ENCODE data around the gene VWA5A.

VWA5A gene

DNA sequence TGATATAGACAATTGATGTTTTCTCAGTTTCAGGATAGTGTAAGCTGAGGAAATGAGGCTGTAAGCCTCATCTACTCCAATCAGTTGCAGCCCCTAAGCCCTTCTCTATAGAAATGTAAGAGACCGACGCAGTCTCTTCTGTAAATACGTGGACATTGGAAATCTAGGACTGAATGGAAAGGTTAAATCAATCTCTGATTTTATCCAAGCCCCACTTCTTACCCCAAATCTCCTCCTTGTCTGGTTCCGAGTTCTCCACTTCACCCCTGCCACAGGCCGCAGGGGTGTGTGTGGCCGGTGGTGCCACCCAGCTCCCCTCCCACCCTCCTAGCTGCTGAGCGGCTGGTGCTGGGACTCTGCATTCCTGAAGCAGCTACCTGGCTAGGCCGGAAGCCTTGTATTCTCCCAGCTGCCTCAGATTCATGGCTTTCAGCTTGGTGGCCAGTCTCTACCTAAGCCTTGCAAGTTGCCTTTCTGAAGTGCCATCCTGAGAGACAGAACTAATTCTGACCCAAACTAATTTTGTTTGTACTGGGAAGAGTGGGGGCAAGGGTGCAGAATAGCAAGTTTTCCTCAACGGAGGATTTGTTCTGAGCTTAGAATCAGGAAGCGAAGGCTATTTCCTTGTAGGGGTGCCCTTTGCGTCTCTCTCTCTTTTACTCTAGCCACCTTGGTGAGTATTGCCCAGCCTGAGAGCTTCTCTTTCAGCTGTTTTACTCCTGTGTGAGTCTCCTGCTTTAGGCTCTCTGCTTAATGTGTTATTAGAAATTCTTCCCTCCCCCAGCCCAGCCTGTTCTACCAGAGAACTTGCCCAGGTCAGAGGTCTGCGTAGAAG is 749 bp downstream of the VWA5A start:
- Histone ChIP-seq H3K14ac (ENCODE audit: low read length) (peak overlapping the region; percentile 18), H3K9ac (ENCODE audit: low read length) (no peak overlapping the region), H3K79me1 (ENCODE audit: low read length) (no peaks in the 10 kb centered on the region), H3K4me1 (ENCODE audit: control insufficient read depth in 1 of 2, insufficient read depth in 2 of 2, low read length in 2 of 2) (peaks cover 5 to 9% of the 10 kb centered on the region in 2 experiments), H4K91ac (ENCODE audit: low read depth, low read length) (no peak overlapping the region), H4K12ac (ENCODE audit: low read depth, low read length) (no peak overlapping the region), H3K4ac (ENCODE audit: low read depth, low read length) (no peak overlapping the region), H3K23ac (ENCODE audit: low read length) (no peak overlapping the region), H2AK5ac (ENCODE audit: low read length) (no peak overlapping the region), H2BK120ac (ENCODE audit: insufficient read depth, low read length, poor library complexity) (no peak overlapping the region), H2BK5ac (ENCODE audit: low read depth, low read length, poor library complexity) (peak overlapping the region; percentile 37), H3K9me3 (ENCODE audit: insufficient read depth, low read depth, low read length) (no peaks in the 10 kb centered on the region), H2AFZ (ENCODE audit: insufficient read depth, low read length, poor library complexity) (no peak overlapping the region), H3K79me2 (ENCODE audit: control insufficient read depth, insufficient read depth, low read length, poor library complexity) (no peaks in the 10 kb centered on the region), H3K27me3 (ENCODE audit: insufficient read depth, low read length) (no peaks in the 10 kb centered on the region), H3K27ac (ENCODE audit: low read depth, low read length) (peak overlapping the region; percentile 1), H4K8ac (ENCODE audit: low read depth, low read length) (peak overlapping the region; percentile 34), H3K36me3 (ENCODE audit: control insufficient read depth in 1 of 2, insufficient read depth in 2 of 2, low read length in 2 of 2) (peaks cover 5 to 15% of the 10 kb centered on the region in 2 experiments), H3K4me3 (ENCODE audit: low read depth, low read length) (no peak overlapping the region), H2BK12ac (ENCODE audit: low read length) (no peak overlapping the region), H3K18ac (ENCODE audit: low read length) (no peak overlapping the region), H3K4me2 (ENCODE audit: low read length) (peak overlapping the region; percentile 87)
- no CpG with 5 or more reads among the region's 12 CpGs for WGBS (ENCODE audit: extremely low coverage, insufficient coverage, insufficient read length)
- DNase-seq: peak; percentile 7 to 29

DNA sequence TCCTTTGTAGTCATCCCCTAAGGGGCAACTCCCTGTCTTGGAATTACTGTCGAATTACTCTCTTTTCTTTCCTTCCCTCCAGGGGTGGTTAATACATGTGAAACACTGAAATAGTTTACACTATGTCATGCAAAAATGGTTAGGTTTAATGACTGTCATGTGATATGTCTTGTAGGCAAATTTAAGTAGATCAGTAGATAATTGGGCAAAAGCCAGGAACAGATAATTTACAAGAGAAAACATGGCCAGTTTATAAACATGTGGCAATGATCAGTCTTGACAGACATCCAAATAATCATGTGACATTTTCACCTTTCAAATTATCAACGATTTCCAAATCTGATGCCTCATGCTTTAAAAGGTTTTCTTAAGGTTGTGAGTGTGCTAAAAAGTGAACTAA is 3.9 kb downstream of the VWA5A start:
- H2AFZ ChIP-seq (ENCODE audit: insufficient read depth, low read length, poor library complexity): no peak overlapping the region
- no peak overlapping the region for H4K12ac ChIP-seq (ENCODE audit: low read depth, low read length)
- H2BK120ac ChIP-seq (ENCODE audit: insufficient read depth, low read length, poor library complexity): no peak overlapping the region
- peaks cover 5 to 9% of the 10 kb centered on the region in 2 experiments for H3K4me1 ChIP-seq (ENCODE audit: control insufficient read depth in 1 of 2, insufficient read depth in 2 of 2, low read length in 2 of 2)
- no peaks in the 10 kb centered on the region for H3K27me3 ChIP-seq (ENCODE audit: insufficient read depth, low read length)
- H2AK5ac ChIP-seq (ENCODE audit: low read length): no peak overlapping the region
- no peak overlapping the region for H3K4ac ChIP-seq (ENCODE audit: low read depth, low read length)
- no peak overlapping the region for H2BK5ac ChIP-seq (ENCODE audit: low read depth, low read length, poor library complexity)
- no peak overlapping the region for H3K14ac ChIP-seq (ENCODE audit: low read length)
- no peak for DNase-seq
- H3K79me1 ChIP-seq (ENCODE audit: low read length): no peaks in the 10 kb centered on the region
- no peaks in the 10 kb centered on the region for H3K9me3 ChIP-seq (ENCODE audit: insufficient read depth, low read depth, low read length)
- no peak overlapping the region for H3K4me2 ChIP-seq (ENCODE audit: low read length)
- H4K91ac ChIP-seq (ENCODE audit: low read depth, low read length): no peak overlapping the region
- H3K36me3 ChIP-seq (ENCODE audit: control insufficient read depth in 1 of 2, insufficient read depth in 2 of 2, low read length in 2 of 2): peaks cover 5 to 19% of the 10 kb centered on the region in 2 experiments
- no peak overlapping the region for H4K8ac ChIP-seq (ENCODE audit: low read depth, low read length)
- no peak overlapping the region for H3K23ac ChIP-seq (ENCODE audit: low read length)
- no peak overlapping the region for H3K9ac ChIP-seq (ENCODE audit: low read length)
- no peak overlapping the region for H3K27ac ChIP-seq (ENCODE audit: low read depth, low read length)
- no peak overlapping the region for H3K4me3 ChIP-seq (ENCODE audit: low read depth, low read length)
- no peaks in the 10 kb centered on the region for H3K79me2 ChIP-seq (ENCODE audit: control insufficient read depth, insufficient read depth, low read length, poor library complexity)
- H3K18ac ChIP-seq (ENCODE audit: low read length): no peak overlapping the region
- no peak overlapping the region for H2BK12ac ChIP-seq (ENCODE audit: low read length)
- no CpG with 5 or more reads among the region's 2 CpGs for WGBS (ENCODE audit: extremely low coverage, insufficient coverage, insufficient read length)

DNA sequence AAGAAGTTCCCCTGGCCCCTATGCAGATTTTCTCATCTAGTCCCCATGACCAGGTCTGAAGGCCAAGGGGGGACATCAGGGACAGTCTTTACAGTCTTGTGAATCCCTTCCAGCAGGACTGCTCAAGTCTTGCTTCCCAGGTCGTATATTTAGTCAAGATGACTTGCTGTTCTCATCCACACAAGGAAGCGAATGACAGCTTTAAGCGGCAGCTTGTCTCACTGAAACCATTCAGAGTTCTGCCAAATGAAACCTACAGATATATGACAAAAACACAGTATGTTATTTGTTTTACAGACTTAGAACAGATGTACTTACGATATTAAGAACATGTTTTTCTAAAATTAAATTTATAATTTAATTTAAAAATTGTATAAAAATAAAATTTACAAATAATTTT is 5.6 kb downstream of the VWA5A start:
- H4K8ac ChIP-seq (ENCODE audit: low read depth, low read length): no peak overlapping the region
- H3K9me3 ChIP-seq (ENCODE audit: insufficient read depth, low read depth, low read length): no peaks in the 10 kb centered on the region
- no peak overlapping the region for H3K4me2 ChIP-seq (ENCODE audit: low read length)
- peaks cover 5 to 6% of the 10 kb centered on the region in 2 experiments for H3K4me1 ChIP-seq (ENCODE audit: control insufficient read depth in 1 of 2, insufficient read depth in 2 of 2, low read length in 2 of 2)
- H4K12ac ChIP-seq (ENCODE audit: low read depth, low read length): no peak overlapping the region
- no peak overlapping the region for H2BK5ac ChIP-seq (ENCODE audit: low read depth, low read length, poor library complexity)
- no peaks in the 10 kb centered on the region for H3K27me3 ChIP-seq (ENCODE audit: insufficient read depth, low read length)
- DNase-seq: no peak
- no peak overlapping the region for H2BK120ac ChIP-seq (ENCODE audit: insufficient read depth, low read length, poor library complexity)
- no peak overlapping the region for H3K23ac ChIP-seq (ENCODE audit: low read length)
- H2AFZ ChIP-seq (ENCODE audit: insufficient read depth, low read length, poor library complexity): no peak overlapping the region
- H2AK5ac ChIP-seq (ENCODE audit: low read length): no peak overlapping the region
- H2BK12ac ChIP-seq (ENCODE audit: low read length): no peak overlapping the region
- H3K79me1 ChIP-seq (ENCODE audit: low read length): no peaks in the 10 kb centered on the region
- H3K14ac ChIP-seq (ENCODE audit: low read length): no peak overlapping the region
- no peak overlapping the region for H3K27ac ChIP-seq (ENCODE audit: low read depth, low read length)
- no peak overlapping the region for H3K18ac ChIP-seq (ENCODE audit: low read length)
- no peak overlapping the region for H3K9ac ChIP-seq (ENCODE audit: low read length)
- H4K91ac ChIP-seq (ENCODE audit: low read depth, low read length): no peak overlapping the region
- no peaks in the 10 kb centered on the region for H3K79me2 ChIP-seq (ENCODE audit: control insufficient read depth, insufficient read depth, low read length, poor library complexity)
- no peak overlapping the region for H3K4me3 ChIP-seq (ENCODE audit: low read depth, low read length)
- peaks cover 6 to 20% of the 10 kb centered on the region in 2 experiments for H3K36me3 ChIP-seq (ENCODE audit: control insufficient read depth in 1 of 2, insufficient read depth in 2 of 2, low read length in 2 of 2)
- no peak overlapping the region for H3K4ac ChIP-seq (ENCODE audit: low read depth, low read length)
- WGBS (ENCODE audit: extremely low coverage, insufficient coverage, insufficient read length): no CpG with 5 or more reads among the region's 4 CpGs

DNA sequence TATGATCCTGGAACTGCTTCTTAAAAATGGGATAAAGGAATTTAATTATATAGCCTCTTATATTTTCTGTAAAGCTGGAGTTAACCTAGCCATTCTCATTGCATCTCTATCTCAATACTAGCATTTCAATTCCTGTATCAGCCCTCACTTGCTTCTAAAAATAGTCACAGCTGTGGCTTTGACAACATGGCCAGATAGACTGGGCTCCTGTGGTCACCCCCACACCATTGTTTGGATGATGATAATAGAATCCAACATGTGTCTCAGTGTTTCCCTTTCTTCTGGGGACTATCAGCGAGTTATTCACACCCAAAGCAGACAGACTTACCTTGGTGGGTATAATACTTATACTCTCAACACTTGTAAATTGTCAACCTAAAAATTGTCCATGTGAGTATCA is 6.9 kb downstream of the VWA5A start:
- H2BK12ac ChIP-seq (ENCODE audit: low read length): no peak overlapping the region
- H3K79me1 ChIP-seq (ENCODE audit: low read length): no peaks in the 10 kb centered on the region
- H3K23ac ChIP-seq (ENCODE audit: low read length): no peak overlapping the region
- H3K4me1 ChIP-seq (ENCODE audit: control insufficient read depth in 1 of 2, insufficient read depth in 2 of 2, low read length in 2 of 2): no peaks in the 10 kb centered on the region
- H3K18ac ChIP-seq (ENCODE audit: low read length): no peak overlapping the region
- no peak overlapping the region for H2BK5ac ChIP-seq (ENCODE audit: low read depth, low read length, poor library complexity)
- no peak overlapping the region for H3K4me3 ChIP-seq (ENCODE audit: low read depth, low read length)
- no peak overlapping the region for H3K27ac ChIP-seq (ENCODE audit: low read depth, low read length)
- no peak overlapping the region for H4K8ac ChIP-seq (ENCODE audit: low read depth, low read length)
- H3K79me2 ChIP-seq (ENCODE audit: control insufficient read depth, insufficient read depth, low read length, poor library complexity): no peaks in the 10 kb centered on the region
- DNase-seq: no peak
- no peak overlapping the region for H3K9ac ChIP-seq (ENCODE audit: low read length)
- WGBS (ENCODE audit: extremely low coverage, insufficient coverage, insufficient read length): no CpG with 5 or more reads among the region's 1 CpG
- H2AK5ac ChIP-seq (ENCODE audit: low read length): no peak overlapping the region
- no peak overlapping the region for H3K14ac ChIP-seq (ENCODE audit: low read length)
- H2AFZ ChIP-seq (ENCODE audit: insufficient read depth, low read length, poor library complexity): no peak overlapping the region
- H4K91ac ChIP-seq (ENCODE audit: low read depth, low read length): no peak overlapping the region
- no peak overlapping the region for H3K4me2 ChIP-seq (ENCODE audit: low read length)
- no peak overlapping the region for H3K4ac ChIP-seq (ENCODE audit: low read depth, low read length)
- no peak overlapping the region for H2BK120ac ChIP-seq (ENCODE audit: insufficient read depth, low read length, poor library complexity)
- peaks cover 6 to 20% of the 10 kb centered on the region in 2 experiments for H3K36me3 ChIP-seq (ENCODE audit: control insufficient read depth in 1 of 2, insufficient read depth in 2 of 2, low read length in 2 of 2)
- H4K12ac ChIP-seq (ENCODE audit: low read depth, low read length): no peak overlapping the region
- H3K9me3 ChIP-seq (ENCODE audit: insufficient read depth, low read depth, low read length): no peaks in the 10 kb centered on the region
- no peaks in the 10 kb centered on the region for H3K27me3 ChIP-seq (ENCODE audit: insufficient read depth, low read length)

All from trophoblast cell (in vitro differentiated cells and primary cell).